ENCODE results near the gene EMD. TPM values are rescaled to one million over a fixed set of nuclear protein-coding genes. Genes with fewer than 3 reads are reported as not detected.
A peak's percentile ranks its signal among the peaks of the same experiment; 100 is the strongest.
"Not testable (repeated sequence)": the region's sequence is repeated elsewhere in the genome, so short reads cannot be mapped to it uniquely, and the experiment has no call there.

EMD gene
- total and polyA plus RNA-seq, 12 donors: 47.8 to 170 (median 59.6) TPM

GRCh38 chrX:154399527-154400368 lies 20.7 kb downstream of the EMD start:
- H3K4me3 ChIP-seq: peak overlapping the region; percentile 66 to 97 (median 78)
- no peak for DNase-seq
- peaks cover 0 to 23% (median 15%) of the 10 kb centered on the region in 9 donors for H3K4me1 ChIP-seq
- TF ChIP-seq CTCF (IDR thresholded peaks at IDR 0.05): no peak
- WGBS, 2 donors: 37 to 42% methylated on average over 14 of the region's 14 CpGs
- peaks cover 0 to 35% (median 12%) of the 10 kb centered on the region in 9 donors for H3K36me3 ChIP-seq
- H3K27me3 ChIP-seq: no peaks in the 10 kb centered on the region
- H3K9me3 ChIP-seq: peaks cover 0 to 10% (median 0%) of the 10 kb centered on the region in 11 donors
- intact Hi-C loops (cut with DNase I): loop anchor here in 3 of 10 donors (5.0 to 10.0 kb wide), 3 partner anchors 115 to 1587 kb away; partner anchors contain the start of gene FAM3A (in 1 of the 3)
- peak overlapping the region in 9 of 10 donors; percentile 94 to 99 (median 99) for H3K27ac ChIP-seq
- ATAC-seq: no peak

GRCh38 chrX:154400369-154400817 lies 21.3 kb downstream of the EMD start:
- Histone ChIP-seq H3K27ac (peak overlapping the region in 1 of 10 donors; percentile 99), H3K9me3 (peaks cover 0 to 10% (median 0%) of the 10 kb centered on the region in 11 donors), H3K4me3 (peak overlapping the region in 5 of 10 donors; percentile 66 to 83 (median 73)), H3K36me3 (peaks cover 0 to 35% (median 12%) of the 10 kb centered on the region in 9 donors), H3K4me1 (peaks cover 0 to 23% (median 15%) of the 10 kb centered on the region in 9 donors)
- H3K27me3 ChIP-seq; DNase-seq; ATAC-seq; intact Hi-C loops (cut with DNase I): not testable (repeated sequence)
- 66 to 76% methylated on average over 6 of the region's 6 CpGs for WGBS, 2 donors

- intact Hi-C loops (cut with DNase I): no loop called here
- no peak overlapping the region for H3K27ac ChIP-seq
Observed at GRCh38 chrX:154401045-154401799, 22.1 kb downstream of the EMD start.

More at GRCh38 chrX:154401045-154401799, 22.1 kb downstream of the EMD start:
- TF ChIP-seq CTCF (IDR thresholded peaks at IDR 0.05): no peak
- H3K4me1 ChIP-seq: peaks cover 0 to 23% (median 15%) of the 10 kb centered on the region in 9 donors
- peaks cover 0 to 35% (median 12%) of the 10 kb centered on the region in 9 donors for H3K36me3 ChIP-seq
- WGBS, 2 donors: 60 to 64% methylated on average over 6 of the region's 6 CpGs
- DNase-seq (no peak), ATAC-seq (no peak)
- no peaks in the 10 kb centered on the region for H3K27me3 ChIP-seq
- no peak overlapping the region for H3K4me3 ChIP-seq
- peaks cover 0 to 10% (median 0%) of the 10 kb centered on the region in 11 donors for H3K9me3 ChIP-seq
